ENCODE measurements around the gene ITGB5.

ITGB5 gene

GRCh38 chr3:124915254-124915653 is 28.1 kb upstream of the ITGB5 start:
- no peak for TF ChIP-seq CTCF (IDR thresholded peaks at IDR 0.05)

- no peak for TF ChIP-seq CTCF (IDR thresholded peaks at IDR 0.05)
Measured at GRCh38 chr3:124907957-124908356, 20.8 kb upstream of the ITGB5 start.

- TF ChIP-seq CTCF (IDR thresholded peaks at IDR 0.05): no peak
Measured at GRCh38 chr3:124904835-124905492, 17.8 kb upstream of the ITGB5 start.

GRCh38 chr3:124903896-124904834 is 17.0 kb upstream of the ITGB5 start:
- no peak for TF ChIP-seq CTCF (IDR thresholded peaks at IDR 0.05)

GRCh38 chr3:124896824-124897526 is 9.8 kb upstream of the ITGB5 start:
- TF ChIP-seq CTCF (IDR thresholded peaks at IDR 0.05): no peak

- TF ChIP-seq CTCF (IDR thresholded peaks at IDR 0.05): no peak
Measured at GRCh38 chr3:124895756-124896155, 8.6 kb upstream of the ITGB5 start.

- TF ChIP-seq CTCF (IDR thresholded peaks at IDR 0.05): no peak
Measured at GRCh38 chr3:124893526-124893925, 6.4 kb upstream of the ITGB5 start.

Data from LNCAP (cell line).